SK-N-SH (cell line): Measurements from ENCODE around the gene DGLUCY. TPM values are rescaled to one million over a fixed set of nuclear protein-coding genes. Genes with fewer than 3 reads are reported as not detected.

ENCODE experiments used
- CTCF ChIA-PET: fragments of 300-600, 350-600 bp; formaldehyde crosslinking; extraction: SDS; loops from one replicate; lab custom pipeline; 2021; lab: Yijun Ruan, JAX
- POLR2A ChIA-PET: fragments of 350-600 bp; sonication (Branson Sonifier 250); formaldehyde crosslinking; extraction: SDS; loops from one replicate; lab custom pipeline; 2020; ENCODE audit warnings: antibody characterized with exemption, inconsistent platforms; lab: Yijun Ruan, JAX
- DNase-seq: peaks from one replicate; pipeline ENCODE4 v3.0.0; 2012
- H2AFZ ChIP-seq: fragments of 200-600 bp; sonication (generic); 2 replicates; pipeline ENCODE4 v1.8.1; 2016; ENCODE audit warnings: antibody characterized with exemption, mild to moderate bottlenecking, low read depth
- H3F3A ChIP-seq: fragments of 200-600 bp; sonication (generic); replicated peaks from 2 replicates; pipeline ENCODE3; 2016; ENCODE audit warnings: antibody characterized with exemption, mild to moderate bottlenecking; ENCODE audit not compliant: insufficient read depth
- H3K27ac ChIP-seq, 2 experiments: fragments of 200-500 bp in 1 of 2; fragments of 200-600 bp in 1 of 2; sonication (Bioruptor generic) in 1 of 2; sonication (generic), shearing (Covaris generic) in 1 of 2; 2 replicates each; pipeline versions ENCODE4 v1.5.1 to v1.6.1; 2014 to 2016; ENCODE audit warnings: low read depth in 2 of 2, inconsistent platforms in 1 of 2, low read length in 1 of 2, mild to moderate bottlenecking in 1 of 2, mixed read lengths in 1 of 2
- H3K27me3 ChIP-seq: fragments of 200-600 bp; sonication (generic), shearing (Covaris generic); 2 replicates; pipeline ENCODE4 v1.6.1; 2016; ENCODE audit warnings: mixed run types; ENCODE audit not compliant: insufficient read depth
- H3K36me3 ChIP-seq, 2 experiments: fragments of 200-500 bp in 1 of 2; fragments of 200-600 bp in 1 of 2; sonication (Bioruptor generic) in 1 of 2; sonication (generic) in 1 of 2; replicated peaks in 1 of 2; 2 replicates each; pipeline versions ENCODE3 to v1.5.1; 2014 to 2016; ENCODE audit warnings: low read length in 1 of 2, mild to moderate bottlenecking in 1 of 2; ENCODE audit not compliant: insufficient read depth in 2 of 2, control insufficient read depth in 1 of 2
- H3K4me1 ChIP-seq, 2 experiments: fragments of 200-500 bp in 1 of 2; fragments of 200-600 bp in 1 of 2; sonication (Bioruptor generic) in 1 of 2; sonication (generic), shearing (Covaris generic) in 1 of 2; 2 replicates each; pipeline versions ENCODE4 v1.5.1 to v1.6.1; 2014 to 2016; ENCODE audit warnings: low read depth in 1 of 2, low read length in 1 of 2, mixed run types in 1 of 2; ENCODE audit not compliant: insufficient read depth in 2 of 2, control insufficient read depth in 1 of 2
- H3K4me2 ChIP-seq: fragments of 200-600 bp; sonication (generic), shearing (Covaris generic); 2 replicates; pipeline ENCODE4 v1.6.1; 2017; ENCODE audit warnings: mixed run types
- H3K4me3 ChIP-seq, 2 experiments: fragments of 200-500 bp in 1 of 2; fragments of 200-600 bp in 1 of 2; sonication (Bioruptor generic) in 1 of 2; sonication (generic), shearing (Covaris generic) in 1 of 2; 2 replicates each; pipeline versions ENCODE4 v1.5.1 to v1.8.1; 2014 to 2016; ENCODE audit warnings: low read depth in 2 of 2, inconsistent platforms in 1 of 2, low read length in 1 of 2, mild to moderate bottlenecking in 1 of 2, mixed read lengths in 1 of 2, moderate library complexity in 1 of 2
- H3K79me2 ChIP-seq: fragments of 200-600 bp; sonication (generic); 2 replicates; pipeline ENCODE4 v1.8.1; 2017; ENCODE audit warnings: mild to moderate bottlenecking; ENCODE audit not compliant: insufficient read depth
- H3K9ac ChIP-seq: fragments of 200-600 bp; sonication (generic); 2 replicates; pipeline ENCODE4 v1.6.1; 2017; ENCODE audit warnings: mixed run types
- H3K9me2 ChIP-seq: fragments of 200-600 bp; sonication (generic); 2 replicates; pipeline ENCODE4 v1.6.1; 2017; ENCODE audit warnings: mixed run types
- H3K9me3 ChIP-seq: fragments of 200-600 bp; sonication (generic); 2 replicates; pipeline ENCODE4 v1.6.1; 2017; ENCODE audit warnings: mixed run types, mild to moderate bottlenecking, moderate library complexity
- H4K20me1 ChIP-seq: fragments of 200-600 bp; sonication (generic); 2 replicates; pipeline ENCODE4 v1.6.1; 2017; ENCODE audit warnings: mild to moderate bottlenecking, mixed run types; ENCODE audit not compliant: insufficient read depth
- CHD2 ChIP-seq: fragments of 150-350 bp; IDR thresholded peaks from 2 replicates; pipeline ENCODE4 v1.6.1; 2018; ENCODE audit warnings: low read length; ENCODE audit not compliant: partially characterized antibody
- CTCF ChIP-seq: fragments of 200-600 bp; sonication (generic); IDR thresholded peaks from 2 replicates; pipeline ENCODE4 v1.6.1; 2017; ENCODE audit warnings: antibody characterized with exemption, mild to moderate bottlenecking, moderate library complexity
- ELF1 ChIP-seq: IDR thresholded peaks from 2 replicates; pipeline ENCODE4 v1.4.0; 2012
- FOXM1 ChIP-seq: IDR thresholded peaks from 2 replicates; pipeline ENCODE4 v1.4.0; 2012; ENCODE audit warnings: low read depth, mild to moderate bottlenecking
- GATA2 ChIP-seq: sonication (generic); formaldehyde crosslinking; IDR thresholded peaks from 2 replicates; pipeline ENCODE4 v1.5.0; 2020; ENCODE audit warnings: mild to moderate bottlenecking, missing genetic modification reagents
- JUND ChIP-seq: IDR thresholded peaks from 2 replicates; pipeline ENCODE4 v1.4.0; 2012
- MXI1 ChIP-seq: IDR thresholded peaks from 2 replicates; pipeline ENCODE4 v1.6.1; 2012; ENCODE audit warnings: mild to moderate bottlenecking, low read depth, low read length, improper control_type of control experiment
- NFIC ChIP-seq: IDR thresholded peaks from 2 replicates; pipeline ENCODE4 v1.4.0; 2012; ENCODE audit warnings: borderline replicate concordance
- NRF1 ChIP-seq: IDR thresholded peaks from 2 replicates; pipeline ENCODE4 v1.6.1; 2012; ENCODE audit warnings: low read depth, mild to moderate bottlenecking, low read length
- PBX3 ChIP-seq: IDR thresholded peaks from 2 replicates; pipeline ENCODE4; 2012
- RAD21 ChIP-seq: IDR thresholded peaks from 2 replicates; pipeline ENCODE4 v1.6.1; 2012; ENCODE audit warnings: mild to moderate bottlenecking, low read length
- REST ChIP-seq: IDR thresholded peaks from 2 replicates; pipeline ENCODE4 v1.6.1; 2012; ENCODE audit warnings: mild to moderate bottlenecking, low read depth, low read length, moderate library complexity
- RXRA ChIP-seq: IDR thresholded peaks from 2 replicates; pipeline ENCODE4 v1.4.0; 2012; ENCODE audit warnings: low read depth, mild to moderate bottlenecking, borderline replicate concordance
- SIN3A ChIP-seq: IDR thresholded peaks from 2 replicates; pipeline ENCODE4 v1.6.1; 2012; ENCODE audit warnings: low read depth, mild to moderate bottlenecking, low read length, moderate library complexity, borderline replicate concordance
- TCF12 ChIP-seq: IDR thresholded peaks from 2 replicates; pipeline ENCODE4 v1.4.0; 2012
- USF2 ChIP-seq: fragments of 150-350 bp; IDR thresholded peaks from 2 replicates; pipeline ENCODE4 v1.6.1; 2017; ENCODE audit warnings: antibody characterized with exemption, low read length, low read depth, borderline replicate concordance
- ZBTB33 ChIP-seq: IDR thresholded peaks from 2 replicates; pipeline ENCODE4 v1.4.0; 2012; ENCODE audit warnings: low read depth, borderline replicate concordance
- WGBS: methylation state at CpG from one replicate; pipeline ENCODE4 v1.1.6; 2017; ENCODE audit warnings: low lambda C conversion rate; 5-methylcytosine and 5-hydroxymethylcytosine counted together
- polyA plus RNA-seq, 3 experiments: library from polyadenylated mRNA; depleted of rRNA; stranded (reverse); fragments of >200 nt; gene quantifications; 2 replicates each; pipeline ENCODE4 v1.2.3, GENCODE V29; 2012

DGLUCY gene
- polyA plus RNA-seq, 1 of the 3 experiments (the other 2 are of a cell fraction) = 17.2 TPM

GRCh38 chr14:91129261-91129660, 15.4 kb downstream of the DGLUCY start:
- ChIA-PET POLR2A (no interaction called here), CTCF (no interaction called here)
- no peak overlapping the region for H3K4me2 ChIP-seq
- DNase-seq = no peak
- H3K4me3 ChIP-seq = no peak overlapping the region
- H3K27ac ChIP-seq = no peak overlapping the region
- WGBS = 84% methylated on average over 2 of the region's 2 CpGs
- H3K27me3 ChIP-seq = no peaks in the 10 kb centered on the region
- H3K4me1 ChIP-seq = no peaks in the 10 kb centered on the region; a peak in 1 of 4 replicates
- peaks cover 0 to 4% of the 10 kb centered on the region in 2 experiments for H3K36me3 ChIP-seq
- H3K9me3 ChIP-seq = no peaks in the 10 kb centered on the region
- H2AFZ ChIP-seq = no peak overlapping the region
- no peaks in the 10 kb centered on the region for H4K20me1 ChIP-seq
- TF ChIP-seq CHD2 (no peak), JUND (no peak), REST (no peak), MXI1 (no peak), USF2 (no peak), TCF12 (no peak), ZBTB33 (no peak)
- no peaks in the 10 kb centered on the region for H3K79me2 ChIP-seq
- H3F3A ChIP-seq = no peaks in the 10 kb centered on the region
- no peaks in the 10 kb centered on the region for H3K9me2 ChIP-seq
- H3K9ac ChIP-seq = no peak overlapping the region

- no peaks in the 10 kb centered on the region for H3K9me2 ChIP-seq
- peaks cover 4% of the 10 kb centered on the region for H3F3A ChIP-seq
- no peaks in the 10 kb centered on the region for H3K27me3 ChIP-seq
- ChIA-PET CTCF (no interaction called here), POLR2A (no interaction called here)
- no peak overlapping the region for H3K4me2 ChIP-seq
- no peaks in the 10 kb centered on the region for H4K20me1 ChIP-seq
- H2AFZ ChIP-seq = no peak overlapping the region
- no peak overlapping the region for H3K27ac ChIP-seq
- DNase-seq = no peak
- H3K9ac ChIP-seq = no peak overlapping the region
- 96% methylated on average over 7 of the region's 7 CpGs for WGBS
- no peaks in the 10 kb centered on the region for H3K79me2 ChIP-seq
- H3K4me1 ChIP-seq = no peaks in the 10 kb centered on the region; a peak in 2 of 4 replicates
- no peaks in the 10 kb centered on the region for H3K9me3 ChIP-seq
- H3K36me3 ChIP-seq = peaks cover 0 to 4% of the 10 kb centered on the region in 2 experiments
- H3K4me3 ChIP-seq = no peak overlapping the region
- TF ChIP-seq PBX3 (no peak), CTCF (no peak), ZBTB33 (no peak), FOXM1 (no peak), CHD2 (no peak), ELF1 (no peak), JUND (no peak), NRF1 (no peak), GATA2 (CRISPR knock-in tag) (no peak), MXI1 (no peak), NFIC (no peak), SIN3A (no peak), RAD21 (no peak), RXRA (no peak)
Measured at GRCh38 chr14:91135039-91135438, 21.2 kb downstream of the DGLUCY start.
